WTC11 (cell line): ENCODE measurements around the gene AUP1.

Source experiments
- CTCF ChIP-seq: fragments of 200-600 bp; IDR thresholded peaks from 2 replicates; pipeline ENCODE4 v1.8.0; 2022; ENCODE audit warnings: antibody characterized with exemption
- ETV6 ChIP-seq: sonication (generic); formaldehyde crosslinking; IDR thresholded peaks from 2 replicates; pipeline ENCODE4 v1.8.1; 2022; ENCODE audit warnings: mild to moderate bottlenecking, missing genetic modification reagents
- JUN ChIP-seq: sonication (generic); formaldehyde crosslinking; IDR thresholded peaks from 2 replicates; pipeline ENCODE4 v1.8.0; 2023; ENCODE audit warnings: mild to moderate bottlenecking, missing genetic modification reagents
- MAX ChIP-seq: sonication (generic); formaldehyde crosslinking; IDR thresholded peaks from 2 replicates; pipeline ENCODE4 v1.8.0; 2022; ENCODE audit warnings: mild to moderate bottlenecking, missing genetic modification reagents
- ZNF138 ChIP-seq: sonication (generic); formaldehyde crosslinking; conservative IDR thresholded peaks from 2 replicates; pipeline ENCODE4 v1.8.1; 2022; ENCODE audit warnings: mild to moderate bottlenecking, moderate library complexity, missing genetic modification reagents
- ZNF281 ChIP-seq: sonication (generic); formaldehyde crosslinking; IDR thresholded peaks from 2 replicates; pipeline ENCODE4 v1.8.0; 2023; ENCODE audit warnings: mild to moderate bottlenecking, missing genetic modification reagents
- ZNF512 ChIP-seq: sonication (generic); formaldehyde crosslinking; IDR thresholded peaks from 2 replicates; pipeline ENCODE4 v1.8.1; 2022; ENCODE audit warnings: missing genetic modification reagents, borderline replicate concordance

- TF ChIP-seq ZNF138: no peak
- no peak for TF ChIP-seq CTCF
- TF ChIP-seq ZNF512 (CRISPR knock-in tag): no peak
- no peak for TF ChIP-seq JUN (CRISPR knock-in tag)
- TF ChIP-seq ZNF281 (CRISPR knock-in tag): no peak
- no peak for TF ChIP-seq ETV6
- no peak for TF ChIP-seq MAX (CRISPR knock-in tag)
Observed at GRCh38 chr2:74511104-74511989, 18.2 kb downstream of the AUP1 start.
